Limb (tissue), 2 donors: ENCODE results near the gene CD40.

Experiments used
- DNase-seq, 2 donors: peaks; one replicate each; pipeline ENCODE4 v3.0.0-alpha.2; 2016; ENCODE audit errors: extremely low spot score in 2 of 2

CD40 gene

GRCh38 chr20:46122516-46123481 lies 4.7 kb downstream of the CD40 start:
- DNase-seq, result no peak

- DNase-seq, result no peak
Observed at GRCh38 chr20:46123482-46124245, 5.5 kb downstream of the CD40 start.

- DNase-seq, result no peak
Observed at GRCh38 chr20:46126440-46127056, 8.4 kb downstream of the CD40 start.

GRCh38 chr20:46127396-46128010 lies 9.4 kb downstream of the CD40 start:
- DNase-seq, result no peak

- peak in 1 of 2 donors; percentile 70 for DNase-seq
Observed at GRCh38 chr20:46128310-46129151, 10.4 kb downstream of the CD40 start.

- no peak for DNase-seq
Observed at GRCh38 chr20:46129955-46130481, 11.9 kb downstream of the CD40 start.

- no peak for DNase-seq
Observed at GRCh38 chr20:46130534-46130933, 12.4 kb downstream of the CD40 start.

GRCh38 chr20:46131396-46131795 lies 13.3 kb downstream of the CD40 start:
- DNase-seq, result no peak

- peak; percentile 67 to 86 for DNase-seq
Observed at GRCh38 chr20:46132705-46133120, 14.6 kb downstream of the CD40 start.

GRCh38 chr20:46133886-46134654 lies 16.0 kb downstream of the CD40 start:
- no peak for DNase-seq

- no peak for DNase-seq
Observed at GRCh38 chr20:46134716-46135115, 16.6 kb downstream of the CD40 start.

- no peak for DNase-seq
Observed at GRCh38 chr20:46135856-46136633, 17.9 kb downstream of the CD40 start.

- no peak for DNase-seq
Observed at GRCh38 chr20:46137816-46138215, 19.7 kb downstream of the CD40 start.

GRCh38 chr20:46139266-46139889 lies 21.3 kb downstream of the CD40 start:
- DNase-seq, result no peak

GRCh38 chr20:46139908-46140482 lies 21.9 kb downstream of the CD40 start:
- peak in 1 of 2 donors; percentile 8 for DNase-seq

- DNase-seq, result no peak
Observed at GRCh38 chr20:46142124-46142523, 24.0 kb downstream of the CD40 start.

GRCh38 chr20:46144432-46145025 lies 26.4 kb downstream of the CD40 start:
- DNase-seq, result no peak
